MM.1S (cell line): Measurements from ENCODE around the gene RPL38.

Experiments used
- EZH2 ChIP-seq: fragments of 300-600 bp; sonication (generic); optimal IDR thresholded peaks from 2 replicates; pipeline ENCODE3; 2017; ENCODE audit warnings: low read depth, mild to moderate bottlenecking, antibody characterized with exemption, low read length, mixed read lengths
- TF ChIP-seq, protein P1 (sequence below): fragments of 300-600 bp; sonication (generic); IDR thresholded peaks from 2 replicates; pipeline ENCODE4 v1.5.1; 2016; ENCODE audit warnings: antibody characterized with exemption, low read length, mixed read lengths

DNA sequence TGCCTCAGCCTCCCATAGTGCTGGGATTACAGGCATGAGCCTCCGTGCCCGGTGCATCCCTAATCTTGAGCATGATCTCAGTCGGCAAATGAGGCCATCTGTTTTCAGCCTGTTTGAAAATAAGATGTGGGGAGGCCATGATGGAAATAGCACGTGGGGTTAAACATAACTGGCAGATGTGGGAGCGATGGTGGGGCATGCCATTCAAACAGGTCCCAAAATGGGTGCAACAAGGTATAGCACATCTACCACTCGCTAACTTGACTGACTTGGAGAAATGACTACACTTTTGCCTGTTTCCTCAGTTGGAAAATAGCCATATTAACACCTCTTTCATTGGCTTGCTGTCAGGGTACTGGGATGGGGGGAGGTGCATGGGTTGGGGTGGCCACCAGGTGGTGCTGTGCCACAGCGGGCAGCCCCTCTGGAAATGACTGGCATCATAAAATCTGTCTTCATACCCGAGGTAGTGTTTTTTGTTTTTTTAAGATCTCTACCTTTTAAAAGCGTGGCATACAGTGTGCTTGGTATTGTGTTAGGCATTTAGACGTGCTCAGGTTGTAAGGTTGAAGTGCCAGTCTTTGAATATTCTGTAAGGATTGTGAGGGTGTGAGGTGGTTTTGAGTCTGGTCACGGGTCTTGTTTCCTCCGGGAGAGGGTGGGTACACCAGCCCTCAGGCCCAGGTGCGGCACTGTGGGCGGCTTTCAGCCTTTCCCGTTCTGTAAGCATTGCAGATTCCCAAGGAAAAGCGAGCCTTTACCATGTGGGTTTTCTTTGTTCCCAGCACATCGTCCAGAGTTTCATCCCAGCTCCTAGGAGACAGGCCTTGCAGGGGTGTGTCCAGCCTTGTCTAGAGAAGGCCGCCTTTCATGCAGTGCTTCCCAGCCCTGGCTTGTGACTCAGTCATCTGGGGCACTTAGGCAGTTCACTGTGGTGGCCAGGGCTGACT lies 7.0 kb downstream of the RPL38 start:
- TF ChIP-seq, protein P1, sequence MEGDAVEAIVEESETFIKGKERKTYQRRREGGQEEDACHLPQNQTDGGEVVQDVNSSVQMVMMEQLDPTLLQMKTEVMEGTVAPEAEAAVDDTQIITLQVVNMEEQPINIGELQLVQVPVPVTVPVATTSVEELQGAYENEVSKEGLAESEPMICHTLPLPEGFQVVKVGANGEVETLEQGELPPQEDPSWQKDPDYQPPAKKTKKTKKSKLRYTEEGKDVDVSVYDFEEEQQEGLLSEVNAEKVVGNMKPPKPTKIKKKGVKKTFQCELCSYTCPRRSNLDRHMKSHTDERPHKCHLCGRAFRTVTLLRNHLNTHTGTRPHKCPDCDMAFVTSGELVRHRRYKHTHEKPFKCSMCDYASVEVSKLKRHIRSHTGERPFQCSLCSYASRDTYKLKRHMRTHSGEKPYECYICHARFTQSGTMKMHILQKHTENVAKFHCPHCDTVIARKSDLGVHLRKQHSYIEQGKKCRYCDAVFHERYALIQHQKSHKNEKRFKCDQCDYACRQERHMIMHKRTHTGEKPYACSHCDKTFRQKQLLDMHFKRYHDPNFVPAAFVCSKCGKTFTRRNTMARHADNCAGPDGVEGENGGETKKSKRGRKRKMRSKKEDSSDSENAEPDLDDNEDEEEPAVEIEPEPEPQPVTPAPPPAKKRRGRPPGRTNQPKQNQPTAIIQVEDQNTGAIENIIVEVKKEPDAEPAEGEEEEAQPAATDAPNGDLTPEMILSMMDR = peak; percentile 95
- no peak for TF ChIP-seq EZH2
